ENCODE data around the gene MYL7.

- no peak for TF ChIP-seq CTCF (IDR thresholded peaks at IDR 0.05)
- TF ChIP-seq POLR2AphosphoS5 (IDR thresholded peaks at IDR 0.05; ENCODE audit: low read depth, low read length): no peak
- TF ChIP-seq ZBTB33 (IDR thresholded peaks at IDR 0.05; ENCODE audit: borderline replicate concordance, low read depth): no peak
- TF ChIP-seq, protein P1, sequence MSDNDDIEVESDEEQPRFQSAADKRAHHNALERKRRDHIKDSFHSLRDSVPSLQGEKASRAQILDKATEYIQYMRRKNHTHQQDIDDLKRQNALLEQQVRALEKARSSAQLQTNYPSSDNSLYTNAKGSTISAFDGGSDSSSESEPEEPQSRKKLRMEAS (IDR thresholded peaks at IDR 0.05; ENCODE audit: low read depth): no peak
- TF ChIP-seq, protein P2, sequence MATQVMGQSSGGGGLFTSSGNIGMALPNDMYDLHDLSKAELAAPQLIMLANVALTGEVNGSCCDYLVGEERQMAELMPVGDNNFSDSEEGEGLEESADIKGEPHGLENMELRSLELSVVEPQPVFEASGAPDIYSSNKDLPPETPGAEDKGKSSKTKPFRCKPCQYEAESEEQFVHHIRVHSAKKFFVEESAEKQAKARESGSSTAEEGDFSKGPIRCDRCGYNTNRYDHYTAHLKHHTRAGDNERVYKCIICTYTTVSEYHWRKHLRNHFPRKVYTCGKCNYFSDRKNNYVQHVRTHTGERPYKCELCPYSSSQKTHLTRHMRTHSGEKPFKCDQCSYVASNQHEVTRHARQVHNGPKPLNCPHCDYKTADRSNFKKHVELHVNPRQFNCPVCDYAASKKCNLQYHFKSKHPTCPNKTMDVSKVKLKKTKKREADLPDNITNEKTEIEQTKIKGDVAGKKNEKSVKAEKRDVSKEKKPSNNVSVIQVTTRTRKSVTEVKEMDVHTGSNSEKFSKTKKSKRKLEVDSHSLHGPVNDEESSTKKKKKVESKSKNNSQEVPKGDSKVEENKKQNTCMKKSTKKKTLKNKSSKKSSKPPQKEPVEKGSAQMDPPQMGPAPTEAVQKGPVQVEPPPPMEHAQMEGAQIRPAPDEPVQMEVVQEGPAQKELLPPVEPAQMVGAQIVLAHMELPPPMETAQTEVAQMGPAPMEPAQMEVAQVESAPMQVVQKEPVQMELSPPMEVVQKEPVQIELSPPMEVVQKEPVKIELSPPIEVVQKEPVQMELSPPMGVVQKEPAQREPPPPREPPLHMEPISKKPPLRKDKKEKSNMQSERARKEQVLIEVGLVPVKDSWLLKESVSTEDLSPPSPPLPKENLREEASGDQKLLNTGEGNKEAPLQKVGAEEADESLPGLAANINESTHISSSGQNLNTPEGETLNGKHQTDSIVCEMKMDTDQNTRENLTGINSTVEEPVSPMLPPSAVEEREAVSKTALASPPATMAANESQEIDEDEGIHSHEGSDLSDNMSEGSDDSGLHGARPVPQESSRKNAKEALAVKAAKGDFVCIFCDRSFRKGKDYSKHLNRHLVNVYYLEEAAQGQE (IDR thresholded peaks at IDR 0.05; ENCODE audit: low read depth, low read length): no peak
- TF ChIP-seq YY1 (IDR thresholded peaks at IDR 0.05; ENCODE audit: low read depth): no peak
- TF ChIP-seq, protein P3, sequence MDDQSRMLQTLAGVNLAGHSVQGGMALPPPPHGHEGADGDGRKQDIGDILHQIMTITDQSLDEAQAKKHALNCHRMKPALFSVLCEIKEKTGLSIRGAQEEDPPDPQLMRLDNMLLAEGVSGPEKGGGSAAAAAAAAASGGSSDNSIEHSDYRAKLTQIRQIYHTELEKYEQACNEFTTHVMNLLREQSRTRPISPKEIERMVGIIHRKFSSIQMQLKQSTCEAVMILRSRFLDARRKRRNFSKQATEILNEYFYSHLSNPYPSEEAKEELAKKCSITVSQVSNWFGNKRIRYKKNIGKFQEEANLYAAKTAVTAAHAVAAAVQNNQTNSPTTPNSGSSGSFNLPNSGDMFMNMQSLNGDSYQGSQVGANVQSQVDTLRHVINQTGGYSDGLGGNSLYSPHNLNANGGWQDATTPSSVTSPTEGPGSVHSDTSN (IDR thresholded peaks at IDR 0.05): no peak
- no peak for TF ChIP-seq EP300 (IDR thresholded peaks at IDR 0.05; ENCODE audit: borderline replicate concordance in 1 of 2, low read depth in 1 of 2, low read length in 1 of 2)
- no peak for TF ChIP-seq RAD21 (IDR thresholded peaks at IDR 0.05; ENCODE audit: low read length)
- TF ChIP-seq CHD2 (IDR thresholded peaks at IDR 0.05; ENCODE audit: low read length, partially characterized antibody): no peak
Observed at GRCh38 chr7:44099669-44100068, 41.5 kb downstream of the MYL7 start.
